ENCODE measurements around the gene PWP2. TPM values are rescaled to one million over a fixed set of nuclear protein-coding genes. Genes with fewer than 3 reads are reported as not detected.

PWP2 gene
- total RNA-seq, 4 donors from 2014 or later: 1.9 to 10.8 (median 6.7) TPM

- Histone ChIP-seq H3K27ac (replicated peaks in 1 of 4) (no peak overlapping the region), H3K4me1 (peaks cover 0 to 1% (median 0%) of the 10 kb centered on the region in 4 donors), H3K36me3 (peaks cover 43 to 93% (median 72%) of the 10 kb centered on the region in 4 donors), H3K9me3 (no peaks in the 10 kb centered on the region), H3K27me3 (no peaks in the 10 kb centered on the region), H3K4me3 (no peak overlapping the region)
- TF ChIP-seq EP300 (IDR thresholded peaks at IDR 0.05): no peak
- TF ChIP-seq POLR2AphosphoS5 (IDR thresholded peaks at IDR 0.05): no peak
- TF ChIP-seq, protein P1, sequence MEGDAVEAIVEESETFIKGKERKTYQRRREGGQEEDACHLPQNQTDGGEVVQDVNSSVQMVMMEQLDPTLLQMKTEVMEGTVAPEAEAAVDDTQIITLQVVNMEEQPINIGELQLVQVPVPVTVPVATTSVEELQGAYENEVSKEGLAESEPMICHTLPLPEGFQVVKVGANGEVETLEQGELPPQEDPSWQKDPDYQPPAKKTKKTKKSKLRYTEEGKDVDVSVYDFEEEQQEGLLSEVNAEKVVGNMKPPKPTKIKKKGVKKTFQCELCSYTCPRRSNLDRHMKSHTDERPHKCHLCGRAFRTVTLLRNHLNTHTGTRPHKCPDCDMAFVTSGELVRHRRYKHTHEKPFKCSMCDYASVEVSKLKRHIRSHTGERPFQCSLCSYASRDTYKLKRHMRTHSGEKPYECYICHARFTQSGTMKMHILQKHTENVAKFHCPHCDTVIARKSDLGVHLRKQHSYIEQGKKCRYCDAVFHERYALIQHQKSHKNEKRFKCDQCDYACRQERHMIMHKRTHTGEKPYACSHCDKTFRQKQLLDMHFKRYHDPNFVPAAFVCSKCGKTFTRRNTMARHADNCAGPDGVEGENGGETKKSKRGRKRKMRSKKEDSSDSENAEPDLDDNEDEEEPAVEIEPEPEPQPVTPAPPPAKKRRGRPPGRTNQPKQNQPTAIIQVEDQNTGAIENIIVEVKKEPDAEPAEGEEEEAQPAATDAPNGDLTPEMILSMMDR (IDR thresholded peaks at IDR 0.05): no peak
- no peak for TF ChIP-seq POLR2A (IDR thresholded peaks at IDR 0.05; ENCODE audit: low read depth)
- intact Hi-C loops (cut with DNase I): no loop called here
- DNase-seq (ENCODE audit: extremely low spot score): no peak
- WGBS: 88% methylated on average over 4 of the region's 4 CpGs
These were observed 47.5 kb upstream of the PWP2 start for GRCh38 chr21:44059710-44060109.

DNA sequence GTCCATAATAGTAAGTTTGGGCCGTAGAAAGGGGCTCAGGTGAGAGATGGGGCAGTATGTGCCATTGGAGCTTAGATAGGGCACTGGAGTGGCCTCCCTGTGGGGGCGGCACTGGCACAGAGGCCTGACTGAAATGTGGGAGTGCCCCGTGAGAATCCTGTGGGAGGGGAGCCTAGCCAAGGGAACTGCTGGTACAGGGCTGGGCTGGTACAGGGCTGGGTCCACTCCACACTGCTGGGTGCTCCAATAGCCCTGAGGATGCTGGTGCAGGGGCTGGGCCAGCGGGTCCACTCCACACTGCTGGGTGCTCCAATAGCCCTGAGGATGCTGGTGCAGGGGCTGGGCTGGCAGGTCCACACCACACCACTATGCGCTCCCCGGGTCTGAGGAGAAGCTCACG is 44.8 kb upstream of the PWP2 start:
- H3K36me3 ChIP-seq: peaks cover 34 to 95% (median 74%) of the 10 kb centered on the region in 4 donors
- no peak for DNase-seq (ENCODE audit: extremely low spot score)
- no peaks in the 10 kb centered on the region for H3K27me3 ChIP-seq
- H3K4me3 ChIP-seq: no peak overlapping the region
- H3K4me1 ChIP-seq: no peaks in the 10 kb centered on the region
- no peaks in the 10 kb centered on the region for H3K9me3 ChIP-seq
- 85% methylated on average over 4 of the region's 7 CpGs for WGBS
- TF ChIP-seq EP300 (IDR thresholded peaks at IDR 0.05) (no peak), POLR2AphosphoS5 (IDR thresholded peaks at IDR 0.05) (no peak), POLR2A (IDR thresholded peaks at IDR 0.05; ENCODE audit: low read depth) (no peak)
- TF ChIP-seq, protein P1 (IDR thresholded peaks at IDR 0.05): no peak
- intact Hi-C loops (cut with DNase I): no loop called here
- H3K27ac ChIP-seq (replicated peaks in 1 of 4): no peak overlapping the region

DNA sequence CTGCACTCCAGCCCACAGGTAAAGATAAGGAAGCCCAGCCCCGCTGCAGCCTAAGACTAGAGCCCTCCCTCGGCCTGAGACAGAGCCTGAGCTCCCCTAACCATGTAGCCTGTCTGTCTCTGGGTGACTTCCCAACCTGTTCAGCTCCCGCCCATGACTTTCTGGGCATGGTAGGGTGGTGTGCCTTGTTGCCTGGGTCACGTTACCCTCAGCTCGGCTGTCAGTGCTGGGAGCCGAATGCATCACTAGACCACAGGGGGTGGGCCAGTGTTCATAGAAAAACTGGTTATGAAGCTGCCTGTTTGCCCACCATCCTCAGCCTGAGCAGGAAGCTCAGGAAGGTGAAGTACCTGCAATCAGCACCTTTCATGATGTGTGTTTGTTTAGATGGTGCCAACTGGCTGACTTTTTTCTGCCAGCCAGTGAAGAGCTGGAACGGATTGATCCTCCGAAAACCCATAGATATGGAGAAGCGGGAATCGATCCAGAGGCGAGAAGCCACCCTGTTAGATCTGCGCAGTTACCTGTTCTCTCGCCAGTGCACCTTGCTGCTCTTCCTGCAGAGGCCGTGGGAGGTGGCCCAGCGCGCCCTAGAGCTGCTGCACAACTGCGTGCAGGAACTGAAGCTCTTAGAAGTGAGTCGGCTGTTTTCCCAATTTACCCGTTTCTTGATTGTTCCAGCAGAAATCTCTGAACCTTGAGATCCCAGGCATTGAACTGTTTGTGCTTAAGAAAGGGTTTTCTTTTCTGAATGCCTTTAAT is 43.9 kb upstream of the PWP2 start:
- H3K9me3 ChIP-seq: no peaks in the 10 kb centered on the region
- no peak overlapping the region for H3K4me3 ChIP-seq
- TF ChIP-seq POLR2AphosphoS5 (IDR thresholded peaks at IDR 0.05) (no peak), EP300 (IDR thresholded peaks at IDR 0.05) (no peak), POLR2A (IDR thresholded peaks at IDR 0.05; ENCODE audit: low read depth) (no peak)
- TF ChIP-seq, protein P1 (IDR thresholded peaks at IDR 0.05): no peak
- intact Hi-C loops (cut with DNase I): no loop called here
- peaks cover 25 to 88% (median 72%) of the 10 kb centered on the region in 4 donors for H3K36me3 ChIP-seq
- H3K27me3 ChIP-seq: no peaks in the 10 kb centered on the region
- no peak overlapping the region for H3K27ac ChIP-seq (replicated peaks in 1 of 4)
- 95% methylated on average over 19 of the region's 19 CpGs for whole genome bisulfite sequencing
- H3K4me1 ChIP-seq: no peaks in the 10 kb centered on the region
- no peak for DNase-seq (ENCODE audit: extremely low spot score)

GRCh38 chr21:44064852-44065403 is 42.3 kb upstream of the PWP2 start:
- Histone ChIP-seq H3K27ac (replicated peaks in 1 of 4) (no peak overlapping the region), H3K9me3 (no peaks in the 10 kb centered on the region), H3K4me1 (no peaks in the 10 kb centered on the region), H3K36me3 (peaks cover 20 to 84% (median 69%) of the 10 kb centered on the region in 4 donors), H3K4me3 (no peak overlapping the region), H3K27me3 (no peaks in the 10 kb centered on the region)
- TF ChIP-seq POLR2AphosphoS5 (IDR thresholded peaks at IDR 0.05) (no peak), EP300 (IDR thresholded peaks at IDR 0.05) (no peak), POLR2A (IDR thresholded peaks at IDR 0.05; ENCODE audit: low read depth) (no peak)
- TF ChIP-seq, protein P1 (IDR thresholded peaks at IDR 0.05): no peak
- intact Hi-C loops (cut with DNase I): no loop called here
- WGBS: 91% methylated on average over 13 of the region's 13 CpGs
- no peak for DNase-seq (ENCODE audit: extremely low spot score)

All from esophagus muscularis mucosa (tissue), 4 donors.